Psoas muscle (tissue), 8 donors: Measurements from ENCODE around the gene MBD3. TPM values are rescaled to one million over a fixed set of nuclear protein-coding genes. Genes with fewer than 3 reads are reported as not detected.
A peak's percentile ranks its signal among the peaks of the same experiment; 100 is the strongest.

Experiments
- ATAC-seq, 4 donors: fragments of 200-7000 bp; cut with Tn5 transposase; one replicate each; pipeline ENCODE4 v1.9.1; 2020; ENCODE audit warnings: moderate library complexity in 3 of 4, mild to moderate bottlenecking in 2 of 4
- DNase-seq, 2 donors: peaks; one replicate each; pipeline ENCODE4 v3.0.0-alpha.2; 2020
- H3K27ac ChIP-seq: fragments of 200-600 bp; one replicate; pipeline ENCODE4 v1.8.0; 2022
- H3K27me3 ChIP-seq, 3 donors: fragments of 200-600 bp in 1 of 3; one replicate each; pipeline versions ENCODE4 v1.6.1 to v1.8.0; 2013 to 2022; ENCODE audit warnings: low read length in 2 of 3, mild to moderate bottlenecking in 2 of 3, moderate library complexity in 1 of 3; ENCODE audit not compliant: insufficient read depth in 3 of 3
- H3K36me3 ChIP-seq, 2 donors: fragments of 200-600 bp in 1 of 2; one replicate each; pipeline versions ENCODE4 v1.6.1 to v1.8.0; 2013 to 2022; ENCODE audit warnings: low read depth in 1 of 2, mild to moderate bottlenecking in 1 of 2, moderate library complexity in 1 of 2; ENCODE audit not compliant: insufficient read depth in 1 of 2
- H3K4me1 ChIP-seq: fragments of 200-600 bp; one replicate; pipeline ENCODE4 v1.8.0; 2022
- H3K4me3 ChIP-seq: fragments of 200-600 bp; one replicate; pipeline ENCODE4 v1.8.0; 2022; ENCODE audit warnings: mild to moderate bottlenecking
- H3K9me3 ChIP-seq: fragments of 200-600 bp; one replicate; pipeline ENCODE4 v1.8.0; 2022
- WGBS, 3 donors: extraction: QIAGEN DNeasy Blood & Tissue Kit; methylation state at CpG; one replicate each; pipeline versions ENCODE4 v1.1.6 to v1.1.7; 2013; 5-methylcytosine and 5-hydroxymethylcytosine counted together
- intact Hi-C, 2 donors: fragments of 100-400 bp; cut with DNase I; formaldehyde crosslinking; loops; one replicate each; pipeline versions ENCODE4 v1.11.0 to v1.14.2; 2022
- polyA plus RNA-seq, 3 donors: library from polyadenylated mRNA; stranded (reverse); fragments of 200-250 nt; gene quantifications; one replicate each; pipeline ENCODE4 v1.2.3, GENCODE V29; 2013
- total RNA-seq, 4 donors: library from RNA; stranded (reverse); fragmentation: NEBNext Ultra II Directional in 2 of 4; extraction: Animal tissue kit (Norgen Biotek cat#: 25700) in 2 of 4; gene quantifications; one replicate each; pipeline versions ENCODE4 v1.2.1 to v1.2.4, GENCODE V29; 2021 to 2023
- TF ChIP-seq, protein P1 (sequence below): fragments of 200-600 bp; IDR thresholded peaks from one replicate; pipeline ENCODE4 v1.8.0; 2022; ENCODE audit warnings: antibody characterized with exemption
- donor health status: healthy with polysubstance abuse.
- donor health status: DM: no; HTN: no; CAD: no; lungs with moderate emphysema.
- donor health status: Bipolar disorder and iron deficiency.
- donor health status: healthy.
- donor health status: DM: yes; HTN: yes; CAD: no.
- donor health status: DM: no; HTN: no; CAD: no.
- donor health status: DM: no; HTN: no; CAD: no.
- donor health status: DM: yes; HTN: yes; CAD: no.

MBD3 gene
- total and polyA plus RNA-seq, 7 donors, result 44.1 to 137 (median 83.6) TPM

DNA sequence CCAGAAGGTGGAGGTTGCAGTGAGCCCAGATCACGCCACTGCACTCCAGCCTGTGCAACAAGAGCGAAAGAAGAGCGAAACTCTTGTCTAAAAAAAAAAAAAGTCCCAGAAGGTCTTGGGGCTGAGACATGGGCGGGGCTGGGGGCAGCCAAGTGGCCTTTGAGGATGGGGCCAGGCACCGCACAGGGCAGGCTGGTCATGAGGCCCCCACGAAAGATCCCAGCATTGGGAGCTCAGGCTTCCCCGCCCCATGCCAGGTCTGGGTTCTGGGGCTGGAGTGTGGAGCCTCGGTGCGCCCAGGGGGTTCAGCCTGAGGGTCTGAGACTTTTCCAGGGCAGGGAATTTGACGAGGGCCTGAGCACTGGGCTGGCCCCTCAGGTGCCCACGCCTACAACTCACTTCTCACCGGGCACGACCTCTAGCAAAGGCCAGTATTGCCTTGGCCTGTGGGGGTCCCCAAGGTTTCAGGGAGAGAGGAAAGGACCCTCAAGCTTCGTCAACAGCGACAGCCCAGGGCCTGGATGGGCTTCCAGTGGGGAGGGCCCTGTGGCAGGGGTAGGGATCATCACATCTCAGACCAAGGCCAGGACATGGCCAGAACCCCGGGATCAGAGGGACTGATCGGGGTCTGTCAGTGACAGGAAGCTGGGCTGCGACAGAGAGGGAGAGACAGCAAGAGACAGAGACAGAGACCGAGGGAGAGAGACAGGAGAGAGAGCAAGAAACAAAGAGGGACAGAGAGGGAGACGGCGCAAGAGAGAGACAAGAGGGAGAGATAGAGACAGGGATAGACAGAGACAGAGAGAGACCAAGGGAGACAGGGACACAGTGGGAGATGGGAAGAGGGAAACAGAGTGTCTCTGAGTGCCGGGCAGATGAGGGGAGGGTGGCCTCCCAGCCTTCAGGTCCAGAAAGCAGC, 17.1 kb downstream of the MBD3 start:
- H3K4me1 ChIP-seq, result no peaks in the 10 kb centered on the region
- peak in 2 of 4 donors; percentile 12 to 24 for ATAC-seq
- no peaks in the 10 kb centered on the region for H3K9me3 ChIP-seq
- no peak overlapping the region for H3K27ac ChIP-seq
- DNase-seq, result no peak
- H3K36me3 ChIP-seq, result peaks cover 5 to 46% of the 10 kb centered on the region in 2 donors
- H3K4me3 ChIP-seq, result no peak overlapping the region
- TF ChIP-seq, protein P1, sequence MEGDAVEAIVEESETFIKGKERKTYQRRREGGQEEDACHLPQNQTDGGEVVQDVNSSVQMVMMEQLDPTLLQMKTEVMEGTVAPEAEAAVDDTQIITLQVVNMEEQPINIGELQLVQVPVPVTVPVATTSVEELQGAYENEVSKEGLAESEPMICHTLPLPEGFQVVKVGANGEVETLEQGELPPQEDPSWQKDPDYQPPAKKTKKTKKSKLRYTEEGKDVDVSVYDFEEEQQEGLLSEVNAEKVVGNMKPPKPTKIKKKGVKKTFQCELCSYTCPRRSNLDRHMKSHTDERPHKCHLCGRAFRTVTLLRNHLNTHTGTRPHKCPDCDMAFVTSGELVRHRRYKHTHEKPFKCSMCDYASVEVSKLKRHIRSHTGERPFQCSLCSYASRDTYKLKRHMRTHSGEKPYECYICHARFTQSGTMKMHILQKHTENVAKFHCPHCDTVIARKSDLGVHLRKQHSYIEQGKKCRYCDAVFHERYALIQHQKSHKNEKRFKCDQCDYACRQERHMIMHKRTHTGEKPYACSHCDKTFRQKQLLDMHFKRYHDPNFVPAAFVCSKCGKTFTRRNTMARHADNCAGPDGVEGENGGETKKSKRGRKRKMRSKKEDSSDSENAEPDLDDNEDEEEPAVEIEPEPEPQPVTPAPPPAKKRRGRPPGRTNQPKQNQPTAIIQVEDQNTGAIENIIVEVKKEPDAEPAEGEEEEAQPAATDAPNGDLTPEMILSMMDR, result no peak
- WGBS, 3 donors, result 79 to 84% (median 82%) methylated on average over 22 of the region's 22 CpGs
- no peaks in the 10 kb centered on the region for H3K27me3 ChIP-seq
- intact Hi-C loops, result no loop called here

DNA sequence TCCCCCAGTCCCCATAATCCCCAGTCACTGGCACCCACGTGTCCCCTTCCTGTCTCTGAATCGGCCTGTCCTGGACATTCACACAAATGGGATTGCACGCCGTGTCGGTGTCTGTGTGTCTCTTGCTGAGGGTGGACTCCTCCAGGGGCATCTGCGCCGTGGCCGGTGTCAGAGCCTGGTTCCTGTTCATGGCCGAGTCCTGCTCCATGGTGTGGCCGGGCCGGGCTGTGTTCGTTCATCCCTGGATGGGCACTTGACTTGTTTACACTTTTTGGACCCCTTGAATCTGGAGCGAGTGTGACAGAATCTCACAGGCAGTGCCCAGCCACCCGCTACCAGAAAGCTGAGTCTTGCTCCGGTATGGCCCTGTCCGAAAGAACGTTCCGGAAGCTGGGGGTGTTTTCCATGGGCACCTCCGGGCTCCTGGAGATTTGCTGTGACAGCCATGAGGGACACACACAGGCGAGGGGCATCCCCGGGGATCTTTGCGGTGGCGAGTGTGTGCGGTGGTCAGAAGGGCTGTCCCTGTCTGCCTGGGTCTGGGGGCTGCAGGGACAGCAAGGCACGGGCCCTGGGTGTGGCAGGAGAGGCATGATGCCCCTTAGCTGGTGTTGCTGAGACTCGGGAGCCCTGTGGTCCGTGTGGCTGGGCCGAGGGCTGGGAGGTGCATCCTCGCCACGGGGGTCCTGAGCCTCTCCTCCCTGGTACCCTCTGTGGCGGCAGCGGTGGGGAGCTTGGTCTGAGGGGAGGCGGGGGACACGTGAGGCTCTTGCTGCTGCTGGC, 18.1 kb downstream of the MBD3 start:
- Histone ChIP-seq H3K36me3 (peaks cover 0 to 36% of the 10 kb centered on the region in 2 donors), H3K4me3 (no peak overlapping the region), H3K4me1 (no peaks in the 10 kb centered on the region), H3K9me3 (no peaks in the 10 kb centered on the region), H3K27me3 (no peaks in the 10 kb centered on the region), H3K27ac (no peak overlapping the region)
- DNase-seq (no peak), ATAC-seq (no peak)
- TF ChIP-seq, protein P1, result no peak
- 78 to 82% (median 82%) methylated on average over 34 of the region's 34 CpGs for WGBS, 3 donors
- intact Hi-C loops, result no loop called here

DNA sequence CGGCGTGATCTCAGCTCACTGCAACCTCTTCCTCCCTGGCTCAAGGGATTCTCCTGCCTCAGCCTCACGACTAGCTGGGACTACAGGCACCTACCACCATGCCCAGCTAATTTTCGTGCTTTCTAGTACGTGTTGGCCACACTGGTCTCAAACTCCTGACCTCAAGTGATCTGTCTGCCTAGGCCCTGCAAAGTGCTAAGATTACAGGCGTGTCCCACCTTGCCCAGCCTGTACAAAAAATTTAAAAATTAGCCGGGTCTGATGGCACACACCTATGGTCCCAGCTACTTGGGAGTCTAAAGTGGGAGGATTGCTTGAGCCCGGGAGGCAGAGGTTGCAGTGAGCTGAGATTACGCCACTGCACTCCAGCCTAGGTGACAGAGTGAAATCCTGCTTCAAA, 19.9 kb downstream of the MBD3 start:
- no peaks in the 10 kb centered on the region for H3K9me3 ChIP-seq
- no peak for DNase-seq
- H3K4me3 ChIP-seq, result no peak overlapping the region
- intact Hi-C loops, result no loop called here
- no peaks in the 10 kb centered on the region for H3K4me1 ChIP-seq
- ATAC-seq, result no peak
- 72 to 77% (median 74%) methylated on average over 9 of the region's 9 CpGs for WGBS, 3 donors
- TF ChIP-seq, protein P1, result no peak
- H3K27ac ChIP-seq, result no peak overlapping the region
- H3K27me3 ChIP-seq, result no peaks in the 10 kb centered on the region
- peaks cover 0 to 18% of the 10 kb centered on the region in 2 donors for H3K36me3 ChIP-seq

DNA sequence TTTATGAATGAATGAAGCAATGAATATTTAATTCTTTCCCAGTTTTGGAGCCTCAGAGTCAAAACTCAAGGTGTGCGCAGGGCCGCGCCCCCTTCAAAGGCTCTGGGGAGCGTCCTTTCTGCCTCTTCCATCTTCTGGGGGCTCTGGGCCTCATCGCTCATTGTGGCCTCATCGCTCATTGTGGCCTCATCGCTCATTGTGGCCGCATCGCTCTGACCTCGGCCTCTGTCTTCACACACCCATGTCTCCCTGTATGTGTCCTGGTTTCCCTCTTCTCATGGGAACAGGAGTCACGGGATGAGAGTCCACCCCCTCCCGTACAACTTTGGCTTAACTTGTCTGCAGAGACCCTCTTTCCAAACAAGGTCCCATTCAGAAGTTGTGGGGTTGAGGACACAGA, 21.3 kb downstream of the MBD3 start:
- H3K4me1 ChIP-seq, result no peaks in the 10 kb centered on the region
- WGBS, 3 donors, result 90% methylated on average over 12 of the region's 12 CpGs

More for the DNA sequence above, 21.3 kb downstream of the MBD3 start:
- ATAC-seq, result no peak
- peaks cover 0 to 4% (median 3%) of the 10 kb centered on the region in 3 donors for H3K27me3 ChIP-seq
- no peak overlapping the region for H3K4me3 ChIP-seq
- TF ChIP-seq, protein P1, result no peak
- no peaks in the 10 kb centered on the region for H3K9me3 ChIP-seq
- no peak for DNase-seq
- H3K27ac ChIP-seq, result no peak overlapping the region
- H3K36me3 ChIP-seq, result peaks cover 0 to 4% of the 10 kb centered on the region in 2 donors
- intact Hi-C loops, result no loop called here
